GM12891 (cell line): Measurements from ENCODE around the gene PCOLCE2.
"Not testable (repeated sequence)": the region's sequence is repeated elsewhere in the genome, so short reads cannot be mapped to it uniquely, and the experiment has no call there.

Experiments
- POLR2A ChIP-seq: IDR thresholded peaks from 2 replicates; pipeline ENCODE4 v1.6.1; 2011; ENCODE audit warnings: low read depth, low read length, control low read depth
- TAF1 ChIP-seq: IDR thresholded peaks from 2 replicates; pipeline ENCODE4 v1.6.1; 2011; ENCODE audit warnings: low read depth, low read length, control low read depth

DNA sequence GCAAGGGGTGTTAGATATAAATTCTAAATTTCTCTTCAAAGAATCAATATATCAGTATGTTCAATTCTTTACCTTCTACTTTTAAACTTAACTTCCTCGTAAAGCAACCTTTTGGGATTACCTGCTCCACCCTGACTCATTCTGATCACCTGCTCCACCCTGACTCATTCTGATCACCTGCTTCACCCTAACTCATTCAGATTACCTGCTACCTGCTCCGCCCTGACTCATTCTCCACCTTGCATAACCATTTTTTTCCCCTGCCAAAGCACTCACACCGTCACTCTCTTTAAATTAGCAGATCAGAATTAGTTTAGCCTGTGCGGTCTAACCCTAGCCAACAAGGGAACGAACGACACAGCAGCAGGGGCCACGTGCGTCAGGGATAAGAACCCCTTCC lies 20.5 kb downstream of the PCOLCE2 start:
- not testable (repeated sequence) for TF ChIP-seq POLR2A, TAF1
